HG03196 (cell line): ENCODE measurements around the gene APLP2.

Experiments
- ATAC-seq: cut with Tn5 transposase; IDR thresholded peaks from one replicate; pipeline ENCODE4 v1.9.1; 2021; ENCODE audit not compliant: unreplicated experiment

Gene APLP2

DNA sequence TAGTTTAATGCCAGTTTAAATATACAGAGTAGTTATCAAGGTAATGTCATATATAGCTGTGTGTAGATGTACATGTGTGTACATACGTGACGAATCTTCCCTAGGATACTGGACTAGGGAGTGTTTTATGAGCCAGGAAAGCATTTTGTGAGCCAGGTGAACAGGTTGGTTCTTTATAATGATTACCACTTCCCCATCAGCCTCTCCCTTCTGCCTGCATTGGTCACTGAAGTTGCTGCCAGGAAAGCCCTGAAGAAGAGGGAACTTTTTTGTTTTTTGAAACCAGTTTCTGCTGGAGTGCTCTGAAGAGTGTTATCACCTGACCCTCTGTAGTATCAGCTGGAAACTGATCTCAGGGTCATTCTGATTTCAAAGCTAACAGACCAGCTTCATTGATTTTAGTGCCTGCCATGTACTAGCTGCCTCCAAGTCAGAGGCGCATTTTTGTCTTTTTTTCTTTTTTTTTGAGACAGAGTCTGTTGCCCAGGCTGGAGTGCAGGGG, 75.7 kb downstream of the APLP2 start:
- no peak for ATAC-seq

DNA sequence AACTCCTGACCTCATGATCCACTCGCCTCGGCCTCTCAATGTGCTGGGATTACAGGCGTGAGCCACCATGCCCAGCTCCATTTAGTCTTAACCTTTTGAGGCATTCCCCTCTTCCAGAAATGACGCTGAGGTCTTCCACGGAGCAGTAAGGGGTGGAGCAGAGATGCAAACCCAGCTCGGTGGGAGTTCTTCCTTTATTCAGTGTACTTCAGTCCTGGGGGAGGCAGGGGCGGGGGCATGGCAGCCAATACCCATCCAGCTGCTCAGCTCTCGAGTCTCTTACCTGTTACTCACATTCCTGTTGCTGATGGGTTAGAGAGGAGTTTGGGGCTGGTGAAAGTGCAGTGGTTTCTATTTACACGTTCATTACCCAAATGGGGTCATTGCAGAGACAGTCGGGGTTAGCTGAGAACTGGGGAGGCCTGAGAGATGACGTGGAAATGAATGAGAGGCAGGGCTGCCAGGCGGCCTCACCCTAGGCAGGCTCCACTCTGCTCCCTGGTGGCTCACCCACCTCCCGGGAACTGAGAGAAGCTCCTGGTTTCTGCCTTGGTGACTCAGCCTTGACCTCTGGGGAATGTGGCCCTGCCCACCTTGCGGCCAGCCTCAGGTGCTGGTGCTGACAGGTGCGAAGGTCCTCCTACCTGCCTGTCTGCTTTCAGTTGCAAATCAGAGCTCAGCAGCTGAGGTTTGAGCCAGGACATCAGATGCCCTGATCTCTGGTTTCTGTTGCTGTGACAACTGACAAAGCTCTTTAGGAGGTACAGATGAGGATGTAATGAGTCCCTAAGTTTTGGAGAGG, 76.5 kb downstream of the APLP2 start:
- no peak for ATAC-seq

DNA sequence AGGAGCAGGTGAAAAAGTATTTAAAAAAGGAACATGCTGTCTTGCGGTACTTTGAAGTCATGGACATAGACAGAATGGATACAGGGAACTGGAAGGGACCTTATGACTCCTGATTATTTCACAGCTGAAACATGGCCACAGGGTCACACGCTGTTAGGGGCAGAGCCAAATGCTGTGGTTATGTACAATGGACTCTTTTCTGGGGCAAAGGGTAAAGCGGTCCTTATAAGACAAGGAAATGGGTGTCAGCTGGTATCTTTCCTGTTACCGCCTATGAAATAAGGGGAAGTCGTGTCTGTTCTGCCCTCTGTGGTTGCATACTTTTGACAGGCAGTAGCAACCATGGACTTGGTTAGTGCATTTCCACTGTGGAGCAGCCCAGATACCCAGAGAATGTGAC, 77.1 kb downstream of the APLP2 start:
- no peak for ATAC-seq

DNA sequence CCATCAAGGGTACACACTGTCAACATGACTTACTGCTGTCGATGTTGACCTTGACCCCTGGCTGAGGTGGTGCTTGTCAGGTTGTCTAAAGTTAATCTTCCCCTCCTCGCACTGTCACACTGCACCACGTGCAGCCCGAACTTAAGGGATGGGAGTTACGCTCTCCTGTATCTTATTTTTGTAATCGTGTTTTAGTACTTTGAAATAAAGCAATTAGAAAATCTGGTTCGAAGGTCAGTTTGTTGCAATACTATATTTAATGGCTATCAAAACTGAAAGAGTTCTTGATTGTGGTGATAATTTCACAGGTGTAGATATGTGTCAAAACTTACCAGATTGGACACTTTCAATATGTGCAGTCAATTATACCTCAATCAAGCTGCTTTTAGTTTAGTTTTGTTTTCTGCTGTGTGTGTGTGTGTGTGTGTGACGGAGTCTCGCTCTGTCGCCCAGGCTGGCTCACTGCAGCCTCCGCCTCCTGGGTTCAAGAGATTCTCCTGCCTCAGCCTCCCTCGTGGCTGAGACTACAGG, 79.2 kb downstream of the APLP2 start:
- ATAC-seq: no peak

DNA sequence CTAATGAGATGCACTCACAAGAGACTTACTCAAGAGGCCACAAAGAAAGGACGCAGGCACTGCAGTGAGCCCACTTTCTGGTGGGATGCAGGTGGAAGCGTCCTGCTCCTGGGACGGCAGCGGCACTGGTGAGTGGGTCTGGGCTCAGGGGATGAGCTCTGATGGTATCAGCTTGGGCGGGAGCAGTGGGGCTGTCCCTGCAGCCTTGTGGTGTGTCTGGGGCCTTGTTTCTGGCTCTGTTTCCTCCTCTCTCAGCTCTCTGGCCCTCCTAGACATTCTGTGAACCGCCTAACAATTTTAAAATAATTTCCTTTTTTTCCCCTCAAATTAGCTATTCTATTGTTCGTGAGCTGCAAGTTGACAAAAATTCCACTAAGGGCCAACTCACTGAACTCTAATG, 81.1 kb downstream of the APLP2 start:
- no peak for ATAC-seq

- no peak for ATAC-seq
Observed at GRCh38 chr11:130151196-130151595, 81.5 kb downstream of the APLP2 start.

DNA sequence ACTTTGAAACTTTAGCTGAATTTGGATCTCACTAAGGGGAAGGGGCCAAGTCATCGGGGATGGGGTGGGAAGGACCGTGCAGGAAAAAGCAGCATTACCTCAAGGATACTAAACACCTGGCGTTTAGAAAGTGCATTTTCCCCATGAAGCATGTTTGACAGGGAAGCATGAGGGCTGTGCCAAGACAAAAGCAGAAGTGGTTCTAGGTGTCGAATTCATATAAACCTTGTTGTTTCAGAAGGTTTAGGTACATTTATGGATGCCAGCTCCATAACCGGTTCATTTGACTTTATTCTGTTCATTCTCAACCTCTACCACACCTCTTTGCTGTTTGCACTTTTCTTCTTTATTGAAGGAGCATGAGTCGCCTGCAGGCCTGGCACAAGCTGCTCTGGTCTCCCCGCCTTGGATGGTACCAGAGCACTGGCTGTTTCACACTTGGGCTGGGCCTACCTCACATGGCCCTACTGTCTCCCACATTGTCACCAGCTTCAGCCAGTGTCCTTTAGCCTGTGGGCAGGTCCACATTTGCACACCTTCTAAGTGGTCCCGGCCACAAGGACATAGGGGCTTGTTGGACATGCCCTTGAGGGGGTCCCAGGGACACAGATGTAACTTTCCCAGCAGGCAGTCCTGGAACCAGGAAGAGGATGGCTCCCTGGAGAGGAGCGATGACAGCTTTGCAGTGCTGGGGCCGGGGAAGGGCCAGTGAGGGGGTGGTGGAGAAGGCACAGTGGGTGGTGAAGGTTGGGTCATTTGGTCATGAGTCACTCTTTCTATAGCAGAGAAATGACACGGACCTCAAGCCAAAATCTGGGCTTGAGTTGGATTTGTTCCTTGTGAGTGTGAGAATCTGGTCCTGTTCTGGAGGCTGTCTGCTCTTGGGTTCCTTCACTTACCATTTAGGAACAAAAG, 86.7 kb downstream of the APLP2 start:
- no peak for ATAC-seq

DNA sequence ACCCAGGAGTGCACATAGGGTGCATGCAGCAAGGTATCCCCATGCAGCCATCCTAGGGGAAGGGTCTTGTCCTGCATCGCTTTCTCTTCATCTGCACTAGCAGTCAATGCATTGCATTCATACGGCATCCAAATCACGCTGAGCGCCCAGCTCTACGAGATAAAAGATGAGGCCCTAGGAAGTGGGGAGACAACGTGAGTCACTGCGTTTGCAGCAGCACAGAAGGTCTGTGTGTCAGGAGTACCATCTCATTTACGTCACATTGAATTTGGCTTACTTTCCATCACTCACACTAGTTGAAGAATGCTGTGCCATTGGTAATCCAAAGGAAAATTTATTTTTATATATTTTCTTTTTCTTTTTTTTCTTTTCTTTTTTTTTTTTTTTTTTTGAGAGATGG, 87.4 kb downstream of the APLP2 start:
- ATAC-seq: no peak

DNA sequence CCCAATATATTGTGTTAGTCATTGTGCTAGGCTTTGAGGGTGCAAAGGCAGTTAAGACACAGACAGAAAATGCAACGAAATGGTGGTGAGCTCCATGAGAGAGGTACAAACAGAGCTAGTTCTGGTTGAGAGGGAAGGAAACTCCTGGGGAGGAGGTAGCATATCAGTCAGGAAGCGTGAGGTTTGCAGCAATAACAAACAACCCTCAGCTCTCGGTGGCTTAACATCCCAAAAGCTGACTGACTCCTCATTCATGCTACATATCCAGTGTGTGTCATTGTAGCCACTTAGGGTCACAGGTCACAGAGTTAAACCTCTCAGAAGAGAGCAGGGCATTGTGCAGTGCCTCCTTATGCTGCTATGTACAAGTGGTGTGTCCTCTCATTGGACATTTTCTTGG, 88.1 kb downstream of the APLP2 start:
- ATAC-seq: no peak

DNA sequence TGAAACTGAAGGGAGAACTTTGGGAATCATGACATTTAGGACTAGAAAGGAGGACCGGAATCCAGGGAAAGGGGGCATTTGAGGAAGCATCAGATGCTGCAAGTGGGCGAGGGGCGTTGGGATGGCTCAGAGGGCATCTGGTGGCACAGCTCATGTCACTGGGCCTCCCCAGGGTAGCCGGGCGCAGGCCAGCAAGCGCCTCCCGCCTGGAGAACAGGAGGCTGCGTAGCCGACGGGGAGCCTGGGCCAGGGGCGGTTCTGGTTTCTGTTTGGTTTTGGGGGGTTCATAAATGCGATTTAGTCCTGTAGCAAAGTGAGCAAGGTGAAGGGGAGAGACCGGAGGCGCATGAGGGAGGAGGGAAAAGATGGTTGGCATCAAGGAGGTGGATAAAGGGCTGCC, 89.4 kb downstream of the APLP2 start:
- ATAC-seq: no peak

GRCh38 chr11:130159657-130160497, 90.2 kb downstream of the APLP2 start, which contains the start of gene ST14:
TSS of gene ST14 (plus strand) at chr11:130159782. CDS start at chr11:130159980, 198 bp downstream.
- no peak for ATAC-seq

- ATAC-seq: no peak
Observed at GRCh38 chr11:130160498-130161155, 90.9 kb downstream of the APLP2 start.

- ATAC-seq: no peak
Observed at GRCh38 chr11:130161441-130162145, 91.9 kb downstream of the APLP2 start.

- ATAC-seq: no peak
Observed at GRCh38 chr11:130162733-130163132, 93.0 kb downstream of the APLP2 start.

- ATAC-seq: no peak
Observed at GRCh38 chr11:130163346-130164220, 93.9 kb downstream of the APLP2 start.

GRCh38 chr11:130164221-130164570, 94.5 kb downstream of the APLP2 start:
- no peak for ATAC-seq

GRCh38 chr11:130165601-130166456, 96.1 kb downstream of the APLP2 start:
- no peak for ATAC-seq

DNA sequence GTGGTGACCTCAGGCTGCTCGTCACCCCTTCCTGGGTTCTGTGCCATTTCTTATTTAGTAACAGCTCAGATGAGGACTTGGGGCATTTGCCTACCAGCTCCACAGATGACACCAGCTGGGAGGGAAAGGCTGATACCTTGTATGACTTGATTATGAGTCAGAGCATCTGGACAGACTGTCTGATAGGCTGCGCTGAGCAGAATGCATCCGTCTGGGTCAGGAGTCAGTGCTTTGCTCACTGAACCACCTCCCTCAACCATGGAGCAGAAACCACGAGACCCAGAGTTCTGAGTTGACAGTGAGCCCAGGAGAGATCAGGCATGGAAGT, 96.7 kb downstream of the APLP2 start:
- ATAC-seq: peak; percentile 65
